Prostate gland (tissue), 2 donors: ENCODE measurements around the gene DRICH1. TPM values are rescaled to one million over a fixed set of nuclear protein-coding genes. Genes with fewer than 3 reads are reported as not detected.
"Not testable (repeated sequence)": the region's sequence is repeated elsewhere in the genome, so short reads cannot be mapped to it uniquely, and the experiment has no call there.

Experiments
- DNase-seq: peaks from one replicate; pipeline ENCODE4 v3.0.0-alpha.2; 2019; ENCODE audit warnings: low spot score
- H3K27ac ChIP-seq, 2 donors: fragments of 200-600 bp; sonication (generic); 2 replicates each; pipeline ENCODE4 v1.5.1; 2017 to 2019
- H3K27me3 ChIP-seq: fragments of 200-600 bp; sonication (generic); replicated peaks from 2 replicates; pipeline ENCODE4 v1.5.1; 2019; ENCODE audit not compliant: insufficient read depth
- H3K36me3 ChIP-seq, 2 donors: fragments of 200-600 bp; sonication (generic); 1 replicate in 1 of 2; 2 replicates in 1 of 2; pipeline versions ENCODE4 v1.5.1 to v1.8.1; 2017 to 2019
- H3K4me1 ChIP-seq: fragments of 200-600 bp; sonication (generic); replicated peaks from 2 replicates; pipeline ENCODE4 v1.5.1; 2019
- H3K4me3 ChIP-seq, 2 donors: fragments of 200-600 bp; sonication (generic); 2 replicates each; pipeline ENCODE4 v1.5.1; 2017 to 2019
- H3K9me3 ChIP-seq: fragments of 200-600 bp; sonication (generic); 2 replicates; pipeline ENCODE4 v1.5.1; 2017
- CTCF ChIP-seq, 4 experiments: fragments of 200-600 bp in 2 of 4; fragments of 450-650 bp in 2 of 4; sonication (generic) in 2 of 4; IDR thresholded peaks; 1 replicate in 3 of 4; 2 replicates in 1 of 4; pipeline ENCODE4 v1.5.1; 2016 to 2019; ENCODE audit warnings: antibody characterized with exemption in 4 of 4, mild to moderate bottlenecking in 2 of 4, moderate library complexity in 2 of 4
- POLR2A ChIP-seq: fragments of 450-650 bp; IDR thresholded peaks from one replicate; pipeline ENCODE4 v1.6.1; 2016; ENCODE audit warnings: antibody characterized with exemption, mild to moderate bottlenecking
- POLR2AphosphoS5 ChIP-seq: sonication (generic); formaldehyde crosslinking; IDR thresholded peaks from one replicate; pipeline ENCODE4 v1.6.1; 2017; ENCODE audit warnings: antibody characterized with exemption
- WGBS: methylation state at CpG from one replicate; pipeline ENCODE4 v1.1.5; 2018; 5-methylcytosine and 5-hydroxymethylcytosine counted together
- intact Hi-C: fragments of 100-400 bp; cut with DNase I; formaldehyde crosslinking; loops from one replicate; pipeline ENCODE4 v1.14.2; 2022
- small RNA-seq, 2 donors: library from RNA; depleted of rRNA; stranded (forward); fragments of <200 nt; gene quantifications; one replicate each; pipeline ENCODE3, GENCODE V24; 2016
- total RNA-seq, 2 donors: library from RNA; depleted of rRNA; stranded (reverse); fragments of >200 nt; gene quantifications; one replicate each; pipeline ENCODE4 v1.1.0, GENCODE V29; 2016

The DRICH1 gene
- total RNA-seq, 2 donors from 2014 or later, result 2.8 TPM; not detected in 1

- H3K36me3 ChIP-seq, result no peaks in the 10 kb centered on the region
- no peak overlapping the region for H3K27ac ChIP-seq
- 57% methylated on average over 4 of the region's 4 CpGs for WGBS
- no peak overlapping the region for H3K4me3 ChIP-seq
- DNase-seq, result no peak
- TF ChIP-seq POLR2A (no peak), POLR2AphosphoS5 (no peak), CTCF (IDR thresholded peaks at IDR 0.05) (no peak)
- intact Hi-C loops, result no loop called here
- no peaks in the 10 kb centered on the region for H3K4me1 ChIP-seq
- H3K27me3 ChIP-seq, result no peaks in the 10 kb centered on the region
- H3K9me3 ChIP-seq, result no peaks in the 10 kb centered on the region
Measured at GRCh38 chr22:23562186-23562585, 69.9 kb downstream of the DRICH1 start.

- H3K36me3 ChIP-seq, H3K27me3 ChIP-seq, intact Hi-C loops, DNase-seq, H3K4me1 ChIP-seq, H3K9me3 ChIP-seq, H3K4me3 ChIP-seq, H3K27ac ChIP-seq: not testable (repeated sequence)
- whole genome bisulfite sequencing, result 76% methylated on average over 7 of the region's 24 CpGs
Measured at GRCh38 chr22:23561025-23561510, 71.1 kb downstream of the DRICH1 start.

- H3K36me3 ChIP-seq, H3K9me3 ChIP-seq, H3K27ac ChIP-seq, intact Hi-C loops, H3K27me3 ChIP-seq, H3K4me3 ChIP-seq, H3K4me1 ChIP-seq, DNase-seq: not testable (repeated sequence)
- WGBS, result 44% methylated on average over 1 of the region's 1 CpG
Measured at GRCh38 chr22:23560215-23560614, 71.9 kb downstream of the DRICH1 start.

Small RNAs within 50 kb of the gene (small RNA-seq; reads per million reads assigned to genes)
- 0 reads per million in 2 donors for gene AP000346.3

Other genes with a start within 250 kb of the DRICH1 start
- under 1 TPM in 1 of 2 donors, not detected in 1; 0.85 TPM for gene IGLL1, start 52.0 kb downstream of the DRICH1 start, total RNA-seq
- under 1 TPM in 1 of 2 donors, not detected in 1; 0.91 TPM for gene RGL4, start 58.7 kb upstream of the DRICH1 start, total RNA-seq
- 1 to 10 TPM; 5.2 to 8.1 TPM for gene ZNF70, start 118.8 kb upstream of the DRICH1 start, total RNA-seq
- gene VPREB3, start 122.1 kb upstream of the DRICH1 start, total RNA-seq, result not detected
- not detected for gene C22orf15, start 130.7 kb upstream of the DRICH1 start, total RNA-seq
- gene CHCHD10, start 135.7 kb upstream of the DRICH1 start, total RNA-seq, result 10 to 100 TPM; 17.3 to 59.3 TPM
- gene MMP11, start 140.5 kb upstream of the DRICH1 start, total RNA-seq, result 10 to 100 TPM in 1 of 2 donors, 1 to 10 TPM in 1; 6.3 to 26.6 TPM
- gene SMARCB1, start 154.6 kb upstream of the DRICH1 start, total RNA-seq, result 100 to 1,000 TPM in 1 of 2 donors, 10 to 100 TPM in 1; 77.2 to 136 TPM
- 1 to 10 TPM in 1 of 2 donors, not detected in 1; 6.9 TPM for gene DERL3, start 206.7 kb upstream of the DRICH1 start, total RNA-seq
- 10 to 100 TPM; 15.1 to 27.0 TPM for gene SLC2A11, start 225.6 kb upstream of the DRICH1 start, total RNA-seq